Ascending aorta (tissue), 2 donors: ENCODE measurements around the gene SLC17A9. TPM values are rescaled to one million over a fixed set of nuclear protein-coding genes. Genes with fewer than 3 reads are reported as not detected.
"Not testable (repeated sequence)": the region's sequence is repeated elsewhere in the genome, so short reads cannot be mapped to it uniquely, and the experiment has no call there.

Source experiments
- DNase-seq, 2 donors: peaks; one replicate each; pipeline ENCODE4 v3.0.0-alpha.2; 2019; ENCODE audit warnings: low spot score in 2 of 2
- H3K27ac ChIP-seq, 2 donors: fragments of 200-600 bp; sonication (generic); one replicate each; pipeline ENCODE4 v1.5.1; 2016 to 2017; ENCODE audit warnings: mild to moderate bottlenecking in 1 of 2
- H3K27me3 ChIP-seq: fragments of 200-600 bp; sonication (generic); one replicate; pipeline ENCODE4 v1.5.1; 2017
- H3K36me3 ChIP-seq, 2 donors: fragments of 200-600 bp; sonication (generic); one replicate each; pipeline ENCODE4 v1.5.1; 2016
- H3K4me1 ChIP-seq, 2 donors: fragments of 200-600 bp; sonication (generic); one replicate each; pipeline ENCODE4 v1.5.1; 2016 to 2017; ENCODE audit warnings: mild to moderate bottlenecking in 1 of 2
- H3K4me3 ChIP-seq, 2 donors: fragments of 200-600 bp; sonication (generic); one replicate each; pipeline ENCODE4 v1.5.1; 2016 to 2017; ENCODE audit warnings: mild to moderate bottlenecking in 1 of 2
- H3K9me3 ChIP-seq, 2 donors: fragments of 200-600 bp; sonication (generic); one replicate each; pipeline ENCODE4 v1.5.1; 2016
- CTCF ChIP-seq, 3 experiments: fragments of 200-600 bp in 2 of 3; fragments of 450-650 bp in 1 of 3; sonication (generic) in 2 of 3; IDR thresholded peaks; one replicate each; pipeline ENCODE4 v1.5.1; 2016 to 2019; ENCODE audit warnings: antibody characterized with exemption in 3 of 3, mild to moderate bottlenecking in 1 of 3, moderate library complexity in 1 of 3
- intact Hi-C: fragments of 100-400 bp; cut with DNase I; formaldehyde crosslinking; loops from one replicate; pipeline ENCODE4 v1.15.1; 2023
- total RNA-seq: library from RNA; depleted of rRNA; stranded (reverse); fragments of >200 nt; gene quantifications from one replicate; pipeline ENCODE4 v1.1.0, GENCODE V29; 2016

Gene SLC17A9
- total RNA-seq, 1 donor from 2014 or later, result 30.0 TPM

GRCh38 chr20:62957136-62958117 is 4.9 kb downstream of the SLC17A9 start:
- H3K27me3 ChIP-seq, result no peaks in the 10 kb centered on the region
- intact Hi-C loops, result no loop called here
- no peak overlapping the region for H3K27ac ChIP-seq
- H3K4me1 ChIP-seq, result peaks cover 8 to 15% of the 10 kb centered on the region in 2 donors
- H3K4me3 ChIP-seq, result no peak overlapping the region
- no peaks in the 10 kb centered on the region for H3K36me3 ChIP-seq
- no peaks in the 10 kb centered on the region for H3K9me3 ChIP-seq
- DNase-seq, result no peak
- no peak for TF ChIP-seq CTCF (IDR thresholded peaks at IDR 0.05)

GRCh38 chr20:62958388-62959100 is 6.0 kb downstream of the SLC17A9 start:
- Histone ChIP-seq H3K9me3 (no peaks in the 10 kb centered on the region), H3K4me1 (peaks cover 1 to 5% of the 10 kb centered on the region in 2 donors), H3K27me3 (no peaks in the 10 kb centered on the region), H3K36me3 (peaks cover 0 to 6% of the 10 kb centered on the region in 2 donors), H3K4me3 (no peak overlapping the region), H3K27ac (no peak overlapping the region)
- intact Hi-C loops, result no loop called here
- no peak for DNase-seq
- no peak for TF ChIP-seq CTCF (IDR thresholded peaks at IDR 0.05)

- no peak for DNase-seq
- Histone ChIP-seq H3K27ac (no peak overlapping the region), H3K9me3 (no peaks in the 10 kb centered on the region), H3K36me3 (peaks cover 6 to 8% of the 10 kb centered on the region in 2 donors), H3K4me3 (no peak overlapping the region), H3K4me1 (peaks cover 0 to 4% of the 10 kb centered on the region in 2 donors), H3K27me3 (no peaks in the 10 kb centered on the region)
- no peak for TF ChIP-seq CTCF (IDR thresholded peaks at IDR 0.05)
- intact Hi-C loops, result no loop called here
Observed at GRCh38 chr20:62959101-62959971, 6.8 kb downstream of the SLC17A9 start.

GRCh38 chr20:62959998-62960436 is 7.5 kb downstream of the SLC17A9 start:
- Histone ChIP-seq H3K27me3 (no peaks in the 10 kb centered on the region), H3K4me1 (no peaks in the 10 kb centered on the region), H3K9me3 (no peaks in the 10 kb centered on the region), H3K4me3 (no peak overlapping the region), H3K27ac (no peak overlapping the region), H3K36me3 (peaks cover 6 to 11% of the 10 kb centered on the region in 2 donors)
- no peak for TF ChIP-seq CTCF (IDR thresholded peaks at IDR 0.05)
- no peak for DNase-seq
- intact Hi-C loops, result no loop called here

- H3K27ac ChIP-seq, intact Hi-C loops, DNase-seq, H3K9me3 ChIP-seq, H3K27me3 ChIP-seq, H3K4me3 ChIP-seq, H3K4me1 ChIP-seq: not testable (repeated sequence)
- peaks cover 6 to 11% of the 10 kb centered on the region in 2 donors for H3K36me3 ChIP-seq
Observed at GRCh38 chr20:62960446-62961309, 8.2 kb downstream of the SLC17A9 start.
